ENCODE measurements around the gene AKR1D1. TPM values are rescaled to one million over a fixed set of nuclear protein-coding genes. Genes with fewer than 3 reads are reported as not detected.

The AKR1D1 gene
- total and polyA plus RNA-seq, 2 of the 13 experiments (the other 11 are each of a cell fraction or from before 2014, with no cell fraction given) = 6.9 to 37.0 TPM

GRCh38 chr7:138089080-138089901, 13.0 kb downstream of the AKR1D1 start (continued):
- TF ChIP-seq ZNF12 (CRISPR knock-in tag; IDR thresholded peaks at IDR 0.05) = peak; percentile 89
- no peak for TF ChIP-seq HBP1 (CRISPR knock-in tag; IDR thresholded peaks at IDR 0.05; ENCODE audit: low read depth)
- 0 out of 2 replicates have a peak, but pooled peaks have one; percentile 47 for TF ChIP-seq RCOR2 (CRISPR knock-in tag; IDR thresholded peaks at IDR 0.05)
- no peak for TF ChIP-seq ZNF883 (CRISPR knock-in tag; IDR thresholded peaks at IDR 0.05; ENCODE audit: not compliant biosample characterization)
- peak; percentile 52; the same call in 1 of the 2 replicates for TF ChIP-seq NFKBIZ (CRISPR knock-in tag; IDR thresholded peaks at IDR 0.05)
- no peak for TF ChIP-seq ARHGAP35 (CRISPR knock-in tag; IDR thresholded peaks at IDR 0.05; ENCODE audit: borderline replicate concordance)
- no peak for TF ChIP-seq THYN1 (CRISPR knock-in tag; IDR thresholded peaks at IDR 0.05; ENCODE audit: borderline replicate concordance, low read depth)
- 0 out of 2 replicates have a peak, but pooled peaks have one; percentile 69 for TF ChIP-seq CHD4 (IDR thresholded peaks at IDR 0.05; ENCODE audit: borderline replicate concordance, low read length)
- no peak for TF ChIP-seq ZNF441 (CRISPR knock-in tag; IDR thresholded peaks at IDR 0.05; ENCODE audit: borderline replicate concordance)
- peak; percentile 64; the same call in 1 of the 2 replicates for TF ChIP-seq TBX3 (IDR thresholded peaks at IDR 0.05; ENCODE audit: borderline replicate concordance)
- no peak for TF ChIP-seq SMAD9 (CRISPR knock-in tag; IDR thresholded peaks at IDR 0.05)
- peak; percentile 82 for TF ChIP-seq KLF6 (CRISPR knock-in tag; IDR thresholded peaks at IDR 0.05)
- TF ChIP-seq FOXP1 (IDR thresholded peaks at IDR 0.05) = peak; percentile 78; the same call in 1 of the 2 replicates
- peak; percentile 98 for TF ChIP-seq FOXP1 (CRISPR knock-in tag; IDR thresholded peaks at IDR 0.05)
- no peak for TF ChIP-seq ZBTB2 (CRISPR knock-in tag; IDR thresholded peaks at IDR 0.05; ENCODE audit: low read depth)
- TF ChIP-seq ZNF510 (CRISPR knock-in tag; IDR thresholded peaks at IDR 0.05; ENCODE audit: low read depth) = no peak
- TF ChIP-seq ZBTB26 (CRISPR knock-in tag; IDR thresholded peaks at IDR 0.05; ENCODE audit: borderline replicate concordance) = no peak
- TF ChIP-seq PATZ1 (CRISPR knock-in tag; IDR thresholded peaks at IDR 0.05) = peak; percentile 48; the same call in 1 of the 2 replicates
- TF ChIP-seq IRF9 (CRISPR knock-in tag; IDR thresholded peaks at IDR 0.05; ENCODE audit: borderline replicate concordance) = no peak
- TF ChIP-seq TFAP4 (IDR thresholded peaks at IDR 0.05; ENCODE audit: borderline replicate concordance, low read depth) = peak; percentile 80; the same call in 1 of the 2 replicates

Data from HepG2 (cell line).